Stomach (tissue), 9 donors: Measurements from ENCODE around the gene HPDL. TPM values are rescaled to one million over a fixed set of nuclear protein-coding genes. Genes with fewer than 3 reads are reported as not detected.

Experiments
- DNase-seq, 2 donors: peaks; one replicate each; pipeline versions ENCODE4 v3.0.0 to v3.0.0-alpha.2; 2013 to 2019
- H3K27ac ChIP-seq, 5 donors: fragments of 200-600 bp in 4 of 5; sonication (generic) in 4 of 5; one replicate each; pipeline ENCODE4 v1.5.1; 2013 to 2019; ENCODE audit warnings: mild to moderate bottlenecking in 1 of 5, moderate library complexity in 1 of 5
- H3K27me3 ChIP-seq, 3 donors: fragments of 200-600 bp; sonication (generic); one replicate each; pipeline ENCODE4 v1.5.1; 2017 to 2019; ENCODE audit warnings: mixed run types in 1 of 3
- H3K36me3 ChIP-seq, 4 donors: fragments of 200-600 bp; sonication (generic); 1 replicate in 3 of 4; 2 replicates in 1 of 4; pipeline ENCODE4 v1.5.1; 2016 to 2019
- H3K4me1 ChIP-seq, 4 donors: fragments of 200-600 bp; sonication (generic); one replicate each; pipeline ENCODE4 v1.5.1; 2016 to 2019
- H3K4me3 ChIP-seq, 4 donors: fragments of 200-600 bp; sonication (generic) in 3 of 4; one replicate each; pipeline ENCODE4 v1.5.1; 2016 to 2019; ENCODE audit warnings: mild to moderate bottlenecking in 1 of 4
- H3K9me3 ChIP-seq, 4 donors: fragments of 200-600 bp; sonication (generic); one replicate each; pipeline ENCODE4 v1.5.1; 2016 to 2019
- EP300 ChIP-seq: sonication (generic); formaldehyde crosslinking; IDR thresholded peaks from one replicate; pipeline ENCODE4 v1.6.1; 2017; ENCODE audit warnings: antibody characterized with exemption
- POLR2A ChIP-seq, 4 donors: fragments of 450-650 bp; IDR thresholded peaks; one replicate each; pipeline ENCODE4 v1.6.1; 2016; ENCODE audit warnings: antibody characterized with exemption in 4 of 4, control low read depth in 2 of 4, mild to moderate bottlenecking in 1 of 4, moderate library complexity in 1 of 4
- POLR2AphosphoS5 ChIP-seq, 3 donors: sonication (generic); formaldehyde crosslinking; IDR thresholded peaks; one replicate each; pipeline ENCODE4 v1.6.1; 2016; ENCODE audit warnings: antibody characterized with exemption in 3 of 3
- WGBS, 5 donors: extraction: QIAGEN DNeasy Blood & Tissue Kit in 3 of 5; methylation state at CpG; one replicate each; pipeline versions ENCODE4 v1.1.5 to v1.1.7; 2013 to 2018; 5-methylcytosine and 5-hydroxymethylcytosine counted together
- intact Hi-C: fragments of 100-400 bp; cut with DNase I; formaldehyde crosslinking; loops from one replicate; pipeline ENCODE4 v1.15.1; 2023; ENCODE audit warnings: low total_unique reads
- polyA plus RNA-seq, 3 donors: library from polyadenylated mRNA; stranded (reverse); fragments of 200-250 nt; gene quantifications; one replicate each; pipeline ENCODE4 v1.2.3, GENCODE V29; 2013
- total RNA-seq, 5 donors: library from RNA; depleted of rRNA; stranded (reverse); fragments of >200 nt; gene quantifications; one replicate each; pipeline versions ENCODE4 v1.1.0 to v1.2.3, GENCODE V29; 2014 to 2016
- TF ChIP-seq, protein P1 (sequence below), 7 experiments: fragments of 450-650 bp in 4 of 7; fragments of 200-600 bp in 3 of 7; sonication (generic) in 3 of 7; IDR thresholded peaks; one replicate each; pipeline ENCODE4 v1.5.1; 2016 to 2019; ENCODE audit warnings: antibody characterized with exemption in 7 of 7, control low read depth in 2 of 7, mild to moderate bottlenecking in 1 of 7
- donor health status: healthy with polysubstance abuse.
- donor health status: Bipolar disorder and iron deficiency.
- donor health status: healthy.

Gene HPDL
- total and polyA plus RNA-seq, 8 donors = 1.8 to 10.1 (median 4.1) TPM; not detected in 3

DNA sequence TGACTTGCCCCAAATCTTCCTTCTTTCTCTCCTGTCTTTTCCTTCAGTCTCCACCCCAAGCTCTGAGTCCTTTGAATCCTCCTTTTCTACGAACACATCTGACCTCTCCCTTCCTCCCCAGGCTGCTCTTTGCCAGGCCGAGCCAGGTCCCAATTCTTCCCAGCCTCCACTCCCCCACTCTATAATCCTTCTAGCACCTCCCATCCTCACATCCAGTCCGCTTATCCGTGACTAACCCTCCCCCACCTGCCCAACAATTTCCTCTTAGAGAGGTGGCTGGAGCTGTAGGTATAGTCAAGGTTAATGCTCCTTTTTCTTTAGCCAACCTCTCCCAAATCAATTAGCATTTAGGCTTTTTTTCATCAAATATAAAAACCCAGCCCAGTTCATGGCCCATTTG lies 9.5 kb upstream of the HPDL start:
- no peaks in the 10 kb centered on the region for H3K36me3 ChIP-seq
- H3K9me3 ChIP-seq = no peaks in the 10 kb centered on the region
- WGBS, 5 donors = 70 to 87% (median 76%) methylated on average over 4 of the region's 4 CpGs
- H3K27me3 ChIP-seq = no peaks in the 10 kb centered on the region
- peaks cover 0 to 7% (median 0%) of the 10 kb centered on the region in 4 donors for H3K4me1 ChIP-seq
- no peak overlapping the region for H3K4me3 ChIP-seq
- no peak overlapping the region for H3K27ac ChIP-seq
- no peak for DNase-seq
- no peak for TF ChIP-seq EP300
- intact Hi-C loops = no loop called here

DNA sequence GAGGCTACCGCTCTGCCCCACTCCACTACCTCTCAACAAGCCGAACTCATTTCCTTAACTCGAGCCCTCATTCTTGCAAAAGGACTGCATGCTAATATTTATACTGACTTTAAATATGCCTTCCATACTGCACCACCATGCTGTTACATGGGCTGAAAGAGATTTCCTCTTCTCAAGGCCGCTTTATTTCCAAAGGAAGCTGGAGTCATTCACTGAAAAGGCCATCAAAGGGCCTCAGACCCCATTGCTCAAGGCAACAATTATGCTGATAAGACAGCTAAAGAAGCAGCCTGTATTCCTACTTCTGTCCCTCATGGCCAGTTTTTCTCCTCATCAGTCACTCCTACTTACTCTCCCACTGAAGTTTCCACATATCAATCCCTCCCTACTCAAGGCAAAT lies 6.9 kb upstream of the HPDL start:
- no peaks in the 10 kb centered on the region for H3K36me3 ChIP-seq
- no peak for TF ChIP-seq POLR2AphosphoS5 (IDR thresholded peaks at IDR 0.05)
- no peak for TF ChIP-seq EP300
- peaks cover 0 to 2% (median 0%) of the 10 kb centered on the region in 4 donors for H3K4me1 ChIP-seq
- H3K9me3 ChIP-seq = no peaks in the 10 kb centered on the region
- WGBS, 5 donors = 85 to 96% (median 91%) methylated on average over 4 of the region's 4 CpGs
- H3K27ac ChIP-seq = no peak overlapping the region
- H3K27me3 ChIP-seq = no peaks in the 10 kb centered on the region
- no peak overlapping the region for H3K4me3 ChIP-seq
- DNase-seq = no peak
- intact Hi-C loops = no loop called here

DNA sequence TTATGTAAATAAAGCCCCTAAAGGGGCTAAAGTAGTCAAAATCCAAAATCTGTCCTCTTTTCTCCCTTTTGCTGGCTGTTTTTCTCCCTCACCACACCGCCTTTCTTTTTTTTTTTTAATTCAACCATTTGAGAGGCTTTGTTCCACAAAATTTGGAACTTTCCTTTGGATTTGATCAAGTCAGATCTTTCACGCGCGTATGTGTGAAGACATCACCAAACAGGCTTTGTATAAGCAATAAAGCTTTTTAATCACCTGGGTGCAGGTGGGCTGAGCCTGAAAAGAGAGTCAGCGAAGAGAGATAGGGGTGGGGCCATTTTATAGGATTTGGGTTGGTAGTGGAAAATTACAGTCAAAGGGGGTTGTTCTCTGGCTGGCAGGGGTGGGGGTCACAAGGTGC lies 5.3 kb upstream of the HPDL start:
- Histone ChIP-seq H3K9me3 (no peaks in the 10 kb centered on the region), H3K27ac (no peak overlapping the region), H3K4me3 (no peak overlapping the region), H3K4me1 (peaks cover 2 to 10% (median 3%) of the 10 kb centered on the region in 4 donors), H3K36me3 (no peaks in the 10 kb centered on the region), H3K27me3 (no peaks in the 10 kb centered on the region)
- DNase-seq = no peak
- 87 to 94% (median 90%) methylated on average over 5 of the region's 5 CpGs for WGBS, 5 donors
- intact Hi-C loops = no loop called here
- TF ChIP-seq POLR2AphosphoS5 (IDR thresholded peaks at IDR 0.05) (no peak), EP300 (no peak), POLR2A (IDR thresholded peaks at IDR 0.05) (no peak)
- TF ChIP-seq, protein P1, sequence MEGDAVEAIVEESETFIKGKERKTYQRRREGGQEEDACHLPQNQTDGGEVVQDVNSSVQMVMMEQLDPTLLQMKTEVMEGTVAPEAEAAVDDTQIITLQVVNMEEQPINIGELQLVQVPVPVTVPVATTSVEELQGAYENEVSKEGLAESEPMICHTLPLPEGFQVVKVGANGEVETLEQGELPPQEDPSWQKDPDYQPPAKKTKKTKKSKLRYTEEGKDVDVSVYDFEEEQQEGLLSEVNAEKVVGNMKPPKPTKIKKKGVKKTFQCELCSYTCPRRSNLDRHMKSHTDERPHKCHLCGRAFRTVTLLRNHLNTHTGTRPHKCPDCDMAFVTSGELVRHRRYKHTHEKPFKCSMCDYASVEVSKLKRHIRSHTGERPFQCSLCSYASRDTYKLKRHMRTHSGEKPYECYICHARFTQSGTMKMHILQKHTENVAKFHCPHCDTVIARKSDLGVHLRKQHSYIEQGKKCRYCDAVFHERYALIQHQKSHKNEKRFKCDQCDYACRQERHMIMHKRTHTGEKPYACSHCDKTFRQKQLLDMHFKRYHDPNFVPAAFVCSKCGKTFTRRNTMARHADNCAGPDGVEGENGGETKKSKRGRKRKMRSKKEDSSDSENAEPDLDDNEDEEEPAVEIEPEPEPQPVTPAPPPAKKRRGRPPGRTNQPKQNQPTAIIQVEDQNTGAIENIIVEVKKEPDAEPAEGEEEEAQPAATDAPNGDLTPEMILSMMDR (IDR thresholded peaks at IDR 0.05) = no peak

DNA sequence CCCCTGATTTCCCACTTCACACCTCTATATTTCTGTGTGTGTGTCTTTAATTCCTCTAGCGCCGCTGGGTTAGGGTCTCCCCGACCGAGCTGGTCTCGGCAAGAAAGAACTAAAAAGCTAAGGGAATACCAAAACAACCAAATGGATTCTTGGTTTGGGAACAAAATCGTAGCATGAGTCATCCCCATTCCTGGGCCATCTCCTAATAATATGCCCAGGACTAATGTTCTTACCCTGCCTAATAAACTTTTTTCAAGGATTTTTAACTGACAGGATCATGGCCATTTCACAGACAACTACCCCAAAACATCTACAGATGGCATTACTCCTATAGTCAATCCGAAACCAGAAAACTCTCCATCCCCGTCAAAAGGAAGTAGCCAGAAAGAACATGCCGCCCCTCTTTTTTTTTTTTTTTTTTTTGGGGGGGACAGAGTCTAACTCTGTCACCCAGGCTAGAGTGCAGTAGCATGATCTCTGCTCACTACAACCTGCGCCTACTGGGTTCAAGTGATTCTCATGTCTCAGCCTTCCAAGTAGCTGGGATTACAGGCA lies 4.1 kb upstream of the HPDL start:
- H3K36me3 ChIP-seq = no peaks in the 10 kb centered on the region
- intact Hi-C loops = no loop called here
- 83 to 93% (median 89%) methylated on average over 10 of the region's 10 CpGs for WGBS, 5 donors
- H3K4me1 ChIP-seq = peaks cover 13 to 21% (median 14%) of the 10 kb centered on the region in 4 donors
- H3K27me3 ChIP-seq = peaks cover 0 to 5% (median 0%) of the 10 kb centered on the region in 3 donors
- no peak overlapping the region for H3K4me3 ChIP-seq
- no peak overlapping the region for H3K27ac ChIP-seq
- peak in 1 of 2 donors; percentile 4 for DNase-seq
- TF ChIP-seq, protein P1 (IDR thresholded peaks at IDR 0.05) = no peak
- TF ChIP-seq POLR2A (IDR thresholded peaks at IDR 0.05) = no peak
- TF ChIP-seq EP300 = no peak
- no peak for TF ChIP-seq POLR2AphosphoS5 (IDR thresholded peaks at IDR 0.05)
- H3K9me3 ChIP-seq = no peaks in the 10 kb centered on the region

DNA sequence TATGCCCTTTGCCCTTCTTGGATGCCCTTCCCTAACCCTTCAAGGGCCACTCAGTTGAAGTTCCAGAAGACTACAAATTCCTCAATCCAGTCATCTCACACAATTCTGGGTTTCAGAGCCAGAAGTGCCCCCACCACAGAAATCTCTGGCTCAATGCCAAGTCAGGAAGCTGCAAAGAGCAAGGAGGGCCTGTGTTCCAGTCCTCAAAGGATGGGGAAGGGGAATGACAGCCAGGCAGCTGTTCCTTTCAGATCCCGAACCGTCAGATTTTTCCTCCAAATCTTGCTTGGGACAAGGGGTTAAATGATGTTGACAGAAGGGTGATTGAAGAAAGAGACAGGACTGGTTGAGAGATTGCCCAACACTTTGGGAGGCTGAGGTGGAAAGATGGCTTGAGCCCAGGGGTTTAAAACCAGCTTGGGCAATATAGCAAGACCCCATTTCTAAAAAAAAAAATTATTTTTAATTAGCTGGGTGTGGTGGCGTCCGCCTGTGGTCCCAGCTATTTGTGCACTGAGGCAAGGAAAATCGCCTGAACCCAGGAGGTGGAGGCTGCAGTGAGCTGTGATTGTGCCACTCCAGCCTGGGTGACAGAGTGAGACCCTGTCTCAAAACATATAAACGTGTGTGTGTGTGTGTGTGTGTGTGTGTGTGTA lies 716 bp upstream of the HPDL start:
- intact Hi-C loops = no loop called here
- Histone ChIP-seq H3K27me3 (peaks cover 0 to 5% (median 0%) of the 10 kb centered on the region in 3 donors), H3K4me1 (peaks cover 17 to 39% (median 20%) of the 10 kb centered on the region in 4 donors), H3K27ac (peak overlapping the region in 1 of 5 donors; percentile 71), H3K4me3 (peak overlapping the region in 3 of 4 donors; percentile 51 to 75 (median 66)), H3K9me3 (no peaks in the 10 kb centered on the region), H3K36me3 (peaks cover 4 to 26% (median 19%) of the 10 kb centered on the region in 4 donors)
- WGBS, 5 donors = 57 to 67% (median 60%) methylated on average over 6 of the region's 6 CpGs
- TF ChIP-seq EP300 (no peak), POLR2AphosphoS5 (IDR thresholded peaks at IDR 0.05) (no peak), POLR2A (IDR thresholded peaks at IDR 0.05) (no peak)
- TF ChIP-seq, protein P1 (IDR thresholded peaks at IDR 0.05) = no peak
- DNase-seq = peak; percentile 22 to 41
